Measurements from ENCODE around the gene ATOSB.

ATOSB gene

DNA sequence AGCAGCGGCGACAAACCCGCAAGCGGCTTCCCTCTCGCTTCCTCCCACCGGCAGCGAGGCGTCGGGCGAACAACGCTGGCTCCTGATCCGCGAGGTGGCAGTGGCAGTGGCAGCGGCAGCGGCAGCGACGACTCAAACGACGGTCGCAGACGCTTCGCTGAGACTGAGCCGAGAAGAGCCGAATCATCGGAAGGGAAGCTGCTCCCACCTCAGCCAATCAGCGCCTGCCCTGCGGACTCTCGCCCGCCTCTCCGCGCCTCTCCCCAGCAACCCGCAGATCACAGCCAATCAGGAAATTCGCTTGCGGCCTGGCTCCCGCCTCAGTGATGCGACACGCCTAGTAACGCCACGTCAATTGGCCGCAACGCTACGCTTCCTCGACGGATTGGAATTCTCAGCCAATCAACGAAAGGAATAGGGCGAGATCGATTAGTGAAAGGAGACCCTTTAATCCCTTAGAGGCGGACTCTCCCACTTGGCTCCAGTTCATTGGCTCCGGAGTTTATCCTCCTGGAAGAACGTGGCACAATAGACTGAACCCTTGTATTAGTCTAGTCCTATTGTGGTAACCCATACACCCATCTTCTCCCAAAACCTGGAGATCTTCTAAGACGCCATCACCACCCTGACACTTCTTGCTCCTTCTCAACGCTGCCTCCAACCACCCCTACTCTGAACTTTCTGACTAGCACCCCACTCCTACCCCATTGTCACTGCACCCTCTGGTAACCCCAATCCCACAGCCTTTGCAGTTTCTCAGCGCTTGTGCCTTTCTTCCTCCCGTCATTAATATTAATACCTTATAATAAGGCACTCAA is 43.0 kb downstream of the ATOSB start, which contains the start of gene VCP:
VCP (minus strand) TSS at position 165 of the 818 bp plus-strand sequence. CDS start 272 bp downstream, outside the sequence.
- peak; percentile 97 to 99 for DNase-seq (ENCODE audit: low read depth in 1 of 2, low spot score in 1 of 2)
- TF ChIP-seq JUND (IDR thresholded peaks at IDR 0.05; ENCODE audit: low read depth) = no peak
- in situ Hi-C loops (cut with HindIII; ENCODE audit: low pct_unique_long_range_greater_than_20kb, low sequenced_read_pairs) = no loop called here

DNA sequence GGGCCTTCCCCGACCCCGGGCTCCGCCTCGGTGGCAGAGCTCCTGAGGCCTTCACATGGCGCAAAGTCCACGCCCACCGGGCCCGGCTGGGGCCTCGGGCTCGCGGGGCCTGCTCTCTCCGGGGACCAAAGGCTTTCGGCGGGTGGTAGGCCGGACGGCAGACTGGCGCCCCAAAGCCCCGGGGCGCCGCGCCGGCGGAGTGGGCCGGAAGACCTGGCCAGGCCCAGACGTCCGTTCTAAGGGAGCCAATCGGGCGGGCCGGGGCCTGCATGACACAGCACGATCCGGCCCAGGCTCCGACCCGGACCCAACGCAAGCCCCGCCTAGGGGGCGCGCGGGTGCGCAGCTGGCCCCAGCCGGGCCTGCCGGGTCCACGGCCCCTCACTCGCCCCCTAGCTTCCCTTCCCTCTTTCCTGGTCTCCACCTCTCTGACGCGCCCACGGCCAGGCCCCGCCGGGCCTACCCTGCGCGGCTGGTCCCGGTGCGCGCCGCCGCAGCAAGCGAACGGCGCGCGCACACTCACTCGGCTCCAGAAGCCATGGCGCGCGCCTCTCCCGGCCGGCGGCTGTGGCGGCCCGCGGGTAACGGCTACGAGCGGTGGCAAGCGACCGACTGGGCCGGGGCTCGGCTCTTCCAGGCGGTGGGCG is 43.7 kb downstream of the ATOSB start:
- in situ Hi-C loops (cut with HindIII; ENCODE audit: low pct_unique_long_range_greater_than_20kb, low sequenced_read_pairs) = no loop called here
- TF ChIP-seq JUND (IDR thresholded peaks at IDR 0.05; ENCODE audit: low read depth) = no peak
- peak; percentile 53 to 82 for DNase-seq (ENCODE audit: low read depth in 1 of 2, low spot score in 1 of 2)

DNA sequence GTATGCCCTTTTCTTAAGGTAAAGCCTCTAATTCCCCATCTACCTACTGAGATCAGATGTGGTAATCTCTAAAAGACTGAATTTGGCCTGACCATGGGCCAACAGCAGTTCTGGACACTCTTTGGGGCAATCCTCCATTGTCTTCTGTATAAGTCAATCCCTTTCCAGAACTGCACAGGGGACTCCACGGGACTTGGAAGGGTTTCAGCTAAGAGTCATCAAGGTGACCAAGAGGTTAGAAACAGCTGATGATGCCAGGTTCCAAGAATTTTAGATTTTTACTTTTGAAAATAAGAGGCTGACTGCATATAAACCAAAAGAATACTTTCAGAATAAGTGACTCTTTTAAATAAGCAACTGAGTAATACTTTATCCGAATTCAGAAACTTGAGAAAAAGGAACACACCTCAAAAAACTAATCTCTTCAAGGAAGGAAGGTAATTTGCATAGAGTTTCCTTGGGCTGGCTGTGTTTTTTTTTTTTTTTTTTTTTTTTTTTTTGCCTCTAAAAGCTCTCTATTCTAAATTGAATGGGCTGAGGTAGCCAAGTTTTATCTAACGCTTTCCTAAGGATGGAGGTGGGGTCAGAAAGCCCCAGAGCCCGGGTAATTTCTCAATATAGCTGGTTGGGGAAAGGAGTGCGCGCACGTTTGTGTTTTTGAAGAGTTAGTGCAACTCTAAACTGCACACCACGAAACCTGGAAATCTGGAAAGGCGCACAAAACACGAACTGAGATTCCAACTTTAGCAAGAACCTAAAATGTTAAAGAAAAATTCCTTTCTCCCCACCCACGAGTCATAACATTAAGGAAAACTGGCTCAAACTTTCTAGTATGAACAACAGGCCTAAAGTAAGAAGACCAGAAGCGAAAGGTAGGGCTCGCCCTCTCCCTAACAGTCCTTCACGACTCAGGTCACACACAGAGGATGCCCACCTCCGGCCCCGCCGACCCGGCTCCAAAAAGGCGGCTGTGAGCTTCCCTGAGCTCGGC is 44.5 kb downstream of the ATOSB start:
- in situ Hi-C loops (cut with HindIII; ENCODE audit: low pct_unique_long_range_greater_than_20kb, low sequenced_read_pairs) = no loop called here
- TF ChIP-seq JUND (IDR thresholded peaks at IDR 0.05; ENCODE audit: low read depth) = no peak
- DNase-seq (ENCODE audit: low read depth in 1 of 2, low spot score in 1 of 2) = no peak

DNA sequence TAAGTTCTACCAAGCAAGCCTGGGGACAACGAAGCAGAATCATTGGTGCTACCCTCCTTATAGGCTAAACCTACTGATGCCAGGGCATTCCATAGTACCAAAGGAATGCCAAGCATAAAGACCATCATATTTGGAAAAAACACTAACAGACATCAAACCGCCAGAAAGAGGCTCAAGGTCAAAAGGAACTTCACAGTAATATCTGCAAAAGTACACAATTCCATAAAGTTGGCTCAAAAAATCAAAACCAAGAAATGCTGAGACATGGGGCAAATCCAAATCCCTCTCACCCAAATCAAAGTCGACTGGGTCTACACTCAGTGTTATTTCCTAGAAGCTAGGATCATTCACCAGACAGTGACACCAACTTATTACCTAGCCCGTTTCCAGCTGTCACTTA is 46.6 kb downstream of the ATOSB start:
- in situ Hi-C loops (cut with HindIII; ENCODE audit: low pct_unique_long_range_greater_than_20kb, low sequenced_read_pairs) = no loop called here
- TF ChIP-seq JUND (IDR thresholded peaks at IDR 0.05; ENCODE audit: low read depth) = no peak
- DNase-seq (ENCODE audit: low read depth in 1 of 2, low spot score in 1 of 2) = no peak

DNA sequence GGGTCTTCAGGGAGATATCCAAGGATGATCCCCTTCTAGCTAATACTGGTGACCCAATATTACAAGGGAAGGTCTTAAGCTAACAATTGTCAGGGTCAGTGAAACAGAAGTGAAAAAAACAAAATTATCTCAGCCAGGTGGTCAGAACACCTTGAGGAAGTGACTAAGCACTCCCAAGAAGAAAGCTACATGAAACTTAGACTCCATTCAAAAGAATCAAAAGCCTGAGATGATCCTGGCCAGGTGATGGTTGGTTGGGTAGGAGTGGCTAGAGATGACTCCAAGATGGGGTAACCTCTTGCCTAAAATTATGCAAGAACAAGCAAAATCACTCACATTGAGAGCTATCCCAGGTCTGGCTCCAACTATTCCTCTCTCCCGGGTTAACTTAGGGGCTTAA is 48.6 kb downstream of the ATOSB start:
- TF ChIP-seq JUND (IDR thresholded peaks at IDR 0.05; ENCODE audit: low read depth) = no peak
- DNase-seq (ENCODE audit: low read depth in 1 of 2, low spot score in 1 of 2) = no peak
- in situ Hi-C loops (cut with HindIII; ENCODE audit: low pct_unique_long_range_greater_than_20kb, low sequenced_read_pairs) = no loop called here

DNA sequence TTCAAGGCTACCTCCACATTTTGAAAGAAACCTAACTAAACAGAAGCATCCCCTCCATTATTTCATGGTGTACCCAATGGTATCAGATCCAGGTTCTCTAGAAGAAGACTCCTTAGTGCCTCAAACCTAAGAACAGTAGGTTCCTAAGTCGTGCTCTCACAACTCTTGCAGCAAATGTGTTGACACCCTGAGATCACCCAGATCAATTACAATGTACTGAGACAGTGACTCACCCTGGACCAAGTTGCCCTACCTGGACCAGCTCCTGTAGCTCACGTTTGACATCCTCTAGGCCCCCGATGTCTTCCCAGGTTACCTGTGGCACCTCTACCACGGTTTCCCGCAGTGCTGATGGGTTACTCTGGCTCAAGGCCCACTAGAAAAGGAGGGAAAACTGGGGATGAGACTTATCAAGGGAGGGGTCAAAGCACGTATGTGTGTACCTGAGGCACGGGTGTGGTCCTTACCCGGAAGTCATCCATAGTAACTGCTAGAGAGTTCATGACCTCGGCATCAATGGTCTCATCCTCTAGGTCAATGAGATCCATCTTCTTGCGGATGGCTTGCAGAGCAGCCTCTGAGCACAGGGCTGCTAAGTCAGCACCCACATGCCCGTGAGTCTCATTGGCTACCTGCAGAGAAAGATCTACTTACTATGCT is 55.0 kb downstream of the ATOSB start:
- in situ Hi-C loops (cut with HindIII; ENCODE audit: low pct_unique_long_range_greater_than_20kb, low sequenced_read_pairs) = no loop called here
- no peak for TF ChIP-seq JUND (IDR thresholded peaks at IDR 0.05; ENCODE audit: low read depth)
- DNase-seq (ENCODE audit: low read depth in 1 of 2, low spot score in 1 of 2) = no peak

DNA sequence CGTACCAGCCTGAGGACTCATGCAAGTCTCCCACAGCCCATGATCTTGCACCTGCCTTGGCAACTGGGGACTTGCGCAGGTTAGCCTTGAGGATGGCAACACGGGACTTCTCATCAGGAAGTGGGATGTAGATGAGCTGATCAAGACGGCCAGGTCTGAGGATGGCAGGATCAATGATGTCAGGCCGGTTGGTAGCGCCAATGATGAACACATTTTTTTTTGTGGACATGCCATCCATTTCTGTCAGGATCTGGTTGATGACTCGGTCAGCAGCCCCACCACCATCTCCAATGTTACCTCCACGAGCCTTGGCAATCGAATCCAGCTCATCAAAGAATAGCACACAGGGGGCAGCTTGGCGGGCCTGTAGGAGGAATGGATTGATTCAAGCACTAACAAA is 56.2 kb downstream of the ATOSB start:
- DNase-seq (ENCODE audit: low read depth in 1 of 2, low spot score in 1 of 2) = no peak
- no peak for TF ChIP-seq JUND (IDR thresholded peaks at IDR 0.05; ENCODE audit: low read depth)
- in situ Hi-C loops (cut with HindIII; ENCODE audit: low pct_unique_long_range_greater_than_20kb, low sequenced_read_pairs) = no loop called here

DNA sequence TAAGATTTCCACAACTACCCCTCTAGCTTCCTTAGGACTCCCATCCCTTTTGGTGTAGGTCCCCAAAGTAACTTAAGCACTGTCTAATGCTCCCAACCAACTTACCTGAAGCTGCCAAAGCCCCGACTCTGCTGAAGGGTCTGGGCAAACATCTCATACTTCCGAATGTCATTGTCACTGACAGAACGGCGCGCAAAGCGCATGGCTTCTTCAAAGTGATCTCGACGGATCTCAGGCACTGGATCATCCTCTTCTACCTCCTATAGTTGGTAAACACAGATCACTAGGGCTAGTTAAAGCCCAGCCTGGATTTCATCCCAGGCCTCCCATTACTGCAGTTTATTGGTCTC is 58.4 kb downstream of the ATOSB start:
- no peak for TF ChIP-seq JUND (IDR thresholded peaks at IDR 0.05; ENCODE audit: low read depth)
- no peak for DNase-seq (ENCODE audit: low read depth in 1 of 2, low spot score in 1 of 2)
- in situ Hi-C loops (cut with HindIII; ENCODE audit: low pct_unique_long_range_greater_than_20kb, low sequenced_read_pairs) = no loop called here

DNA sequence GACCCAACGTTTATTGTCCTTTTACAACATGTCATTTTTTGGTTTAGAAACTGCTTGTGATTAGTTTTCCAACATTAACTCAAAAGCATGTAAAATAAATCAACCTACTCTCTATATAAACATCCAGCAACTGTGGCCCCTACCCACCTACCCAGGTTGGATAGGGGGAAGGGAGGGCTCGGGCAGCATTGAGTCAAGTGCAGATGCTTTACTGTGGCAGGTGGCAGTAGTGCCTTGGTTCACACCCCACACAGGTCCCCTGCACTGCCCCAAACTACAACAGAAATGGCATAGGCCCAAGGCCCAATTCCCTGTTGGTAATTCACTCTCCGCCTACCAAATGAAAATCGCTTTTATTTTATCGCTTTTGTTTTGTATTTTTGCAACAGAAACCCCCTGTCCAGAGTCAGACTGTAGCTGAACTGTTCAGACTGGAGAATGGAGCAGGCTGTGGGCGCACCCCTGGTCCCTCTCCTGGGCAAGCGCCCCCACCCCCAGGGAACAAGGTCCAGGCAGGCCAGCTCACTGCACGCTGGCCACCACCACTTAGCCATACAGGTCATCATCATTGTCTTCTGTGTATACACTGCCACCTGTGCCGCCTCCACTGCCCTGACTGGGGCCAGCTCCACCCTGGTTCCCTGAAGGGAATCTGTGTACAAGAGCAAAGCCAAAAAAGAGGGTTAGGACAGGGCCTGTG is 58.9 kb downstream of the ATOSB start:
- TF ChIP-seq JUND (IDR thresholded peaks at IDR 0.05; ENCODE audit: low read depth) = no peak
- DNase-seq (ENCODE audit: low read depth in 1 of 2, low spot score in 1 of 2) = no peak
- in situ Hi-C loops (cut with HindIII; ENCODE audit: low pct_unique_long_range_greater_than_20kb, low sequenced_read_pairs) = no loop called here

DNA sequence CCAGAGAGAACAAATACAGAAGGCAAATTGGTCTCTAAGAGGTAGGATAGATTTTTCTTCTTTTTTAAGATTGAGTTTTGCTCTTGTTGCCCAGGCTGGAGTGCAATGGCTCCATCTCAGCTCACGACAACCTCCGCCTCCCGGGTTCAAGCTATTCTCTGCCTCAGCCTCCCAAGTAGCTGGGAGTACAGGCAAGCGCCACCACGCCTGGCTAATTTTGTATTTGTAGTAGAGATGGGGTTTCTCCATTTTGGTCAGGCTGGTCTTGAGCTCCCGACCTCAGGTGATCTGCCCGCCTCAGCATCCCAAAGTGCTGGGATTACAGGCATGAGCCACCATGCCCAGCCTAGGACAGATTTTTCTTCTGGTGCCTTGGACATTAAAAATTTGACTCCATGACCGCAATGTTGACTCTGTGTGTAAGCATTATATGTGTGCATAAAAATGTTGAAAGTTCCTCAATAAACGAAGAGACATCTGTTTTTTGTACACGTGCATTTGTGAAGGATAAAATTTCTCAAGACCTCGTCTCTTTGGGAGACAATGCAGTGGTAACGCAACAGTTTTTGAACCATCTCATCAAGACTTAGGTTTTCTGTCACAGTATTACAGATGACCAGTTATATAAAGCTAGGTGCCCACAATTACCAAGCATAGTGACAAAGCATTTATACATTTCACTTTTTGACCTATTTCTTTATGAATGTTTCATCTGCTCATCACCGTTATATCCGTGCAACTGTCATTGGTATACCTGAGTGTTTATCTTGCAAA is 60.6 kb downstream of the ATOSB start:
- in situ Hi-C loops (cut with HindIII; ENCODE audit: low pct_unique_long_range_greater_than_20kb, low sequenced_read_pairs) = no loop called here
- TF ChIP-seq JUND (IDR thresholded peaks at IDR 0.05; ENCODE audit: low read depth) = no peak
- no peak for DNase-seq (ENCODE audit: low read depth in 1 of 2, low spot score in 1 of 2)
